ENCODE measurements around the gene COL25A1. TPM values are rescaled to one million over a fixed set of nuclear protein-coding genes. Genes with fewer than 3 reads are reported as not detected.

The COL25A1 gene
- total RNA-seq, 1 experiment from 2014 or later = 4.2 TPM

DNA sequence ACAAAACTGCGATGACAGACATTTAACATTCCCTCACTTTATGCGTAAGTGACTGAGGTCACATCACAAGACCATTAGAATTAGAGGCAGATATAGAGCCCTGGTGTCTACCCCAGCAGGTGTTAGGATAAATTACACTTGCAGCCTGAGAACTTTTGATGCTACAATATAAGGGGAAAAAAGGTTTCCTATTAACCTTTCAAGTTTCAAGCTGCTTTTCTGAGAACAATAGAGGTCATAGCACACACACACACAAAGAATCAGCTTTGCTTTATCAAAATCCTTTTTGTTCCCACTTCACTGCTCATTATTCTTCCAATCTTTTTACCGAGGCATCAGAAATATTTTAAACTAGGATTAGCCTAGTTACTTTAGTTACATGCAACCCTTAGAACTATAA, 119.8 kb downstream of the COL25A1 start:
- H3K36me3 Mint-ChIP-seq (ENCODE audit: insufficient read depth in 1 of 3, low read depth in 3 of 3) = peaks cover 2 to 14% (median 2%) of the 10 kb centered on the region in 3 experiments; a peak in 6 of 7 replicates
- no peak overlapping the region for H3K4me2 ChIP-seq (ENCODE audit: insufficient read depth, insufficient read length, low read length)
- TF ChIP-seq, protein P1, sequence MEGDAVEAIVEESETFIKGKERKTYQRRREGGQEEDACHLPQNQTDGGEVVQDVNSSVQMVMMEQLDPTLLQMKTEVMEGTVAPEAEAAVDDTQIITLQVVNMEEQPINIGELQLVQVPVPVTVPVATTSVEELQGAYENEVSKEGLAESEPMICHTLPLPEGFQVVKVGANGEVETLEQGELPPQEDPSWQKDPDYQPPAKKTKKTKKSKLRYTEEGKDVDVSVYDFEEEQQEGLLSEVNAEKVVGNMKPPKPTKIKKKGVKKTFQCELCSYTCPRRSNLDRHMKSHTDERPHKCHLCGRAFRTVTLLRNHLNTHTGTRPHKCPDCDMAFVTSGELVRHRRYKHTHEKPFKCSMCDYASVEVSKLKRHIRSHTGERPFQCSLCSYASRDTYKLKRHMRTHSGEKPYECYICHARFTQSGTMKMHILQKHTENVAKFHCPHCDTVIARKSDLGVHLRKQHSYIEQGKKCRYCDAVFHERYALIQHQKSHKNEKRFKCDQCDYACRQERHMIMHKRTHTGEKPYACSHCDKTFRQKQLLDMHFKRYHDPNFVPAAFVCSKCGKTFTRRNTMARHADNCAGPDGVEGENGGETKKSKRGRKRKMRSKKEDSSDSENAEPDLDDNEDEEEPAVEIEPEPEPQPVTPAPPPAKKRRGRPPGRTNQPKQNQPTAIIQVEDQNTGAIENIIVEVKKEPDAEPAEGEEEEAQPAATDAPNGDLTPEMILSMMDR (conservative IDR thresholded peaks at IDR 0.05) = no peak
- H2BK20ac ChIP-seq (ENCODE audit: low read depth, low read length, poor library complexity, severe bottlenecking) = no peak overlapping the region
- H2BK15ac ChIP-seq (ENCODE audit: low read depth, low read length) = no peak overlapping the region
- no peak overlapping the region for H3K9ac ChIP-seq (ENCODE audit: extremely low read depth, insufficient read length, low read length)
- peaks cover 2% of the 10 kb centered on the region; the same call in 1 of the 2 replicates for H3K4me1 ChIP-seq (ENCODE audit: insufficient read depth, low read length)
- H3K4me3 Mint-ChIP-seq = no peak overlapping the region
- H3K4ac ChIP-seq (ENCODE audit: low read depth, low read length) = no peak overlapping the region
- H3K27ac Mint-ChIP-seq = no peak overlapping the region
- H3K27me3 ChIP-seq (ENCODE audit: insufficient read depth, low read length) = no peaks in the 10 kb centered on the region
- H3K27ac ChIP-seq (ENCODE audit: insufficient read length, low read depth, low read length) = no peak overlapping the region
- H2BK12ac ChIP-seq (ENCODE audit: insufficient read length, low read depth, low read length) = no peak overlapping the region
- no peak overlapping the region for H2BK5ac ChIP-seq (ENCODE audit: insufficient read length, low read length)
- no peaks in the 10 kb centered on the region for H3K79me1 ChIP-seq (ENCODE audit: insufficient read depth, low read depth, low read length, poor library complexity, severe bottlenecking)
- no peak overlapping the region for H4K91ac ChIP-seq (ENCODE audit: insufficient read length, low read depth, low read length)
- H2AK5ac ChIP-seq (ENCODE audit: insufficient read length, low read length) = no peak overlapping the region
- H4K5ac ChIP-seq (ENCODE audit: insufficient read length, low read depth, low read length) = no peak overlapping the region
- DNase-seq = no peak
- no peak overlapping the region for H3K18ac ChIP-seq (ENCODE audit: insufficient read length, low read depth, low read length)
- H4K8ac ChIP-seq (replicated peaks; ENCODE audit: insufficient read length, low read depth, low read length) = no peak overlapping the region
- no peak overlapping the region for H3T11ph ChIP-seq (ENCODE audit: low read length)
- H2AFZ ChIP-seq (ENCODE audit: low read length) = no peak overlapping the region
- WGBS (ENCODE audit: extremely low coverage, insufficient read length, low lambda C conversion rate) = no CpG with 5 or more reads among the region's 3 CpGs
- H3K56ac ChIP-seq (ENCODE audit: insufficient read length, low read depth, low read length) = no peak overlapping the region
- H2BK120ac ChIP-seq (ENCODE audit: low read depth, low read length, poor library complexity, severe bottlenecking) = no peak overlapping the region
- no peaks in the 10 kb centered on the region for H3K9me3 ChIP-seq (ENCODE audit: control insufficient read depth, low read depth, low read length)
- H3K23ac ChIP-seq (ENCODE audit: insufficient read length, low read depth, low read length) = no peak overlapping the region
- no peak overlapping the region for H3K14ac ChIP-seq (ENCODE audit: insufficient read depth, low read length)
- no peaks in the 10 kb centered on the region for H3K79me2 ChIP-seq (ENCODE audit: insufficient read depth, low read length)
- H3K23me2 ChIP-seq (ENCODE audit: insufficient read length, low read depth, low read length, poor library complexity, severe bottlenecking) = no peaks in the 10 kb centered on the region
- no peaks in the 10 kb centered on the region for H3K27me3 Mint-ChIP-seq (ENCODE audit: low read depth)
- H4K20me1 ChIP-seq (ENCODE audit: control insufficient read depth, insufficient read depth, insufficient read length) = no peaks in the 10 kb centered on the region
- H3K9me3 Mint-ChIP-seq = peaks cover 2 to 7% of the 10 kb centered on the region in 2 experiments; a peak in 3 of 5 replicates
- peaks cover 45 to 57% of the 10 kb centered on the region in 2 experiments for H3K4me1 Mint-ChIP-seq
